AG04450 (cell line): ENCODE results near the gene C2CD4C. TPM values are rescaled to one million over a fixed set of nuclear protein-coding genes. Genes with fewer than 3 reads are reported as not detected.

Experiments
- CTCF ChIA-PET: fragments of 300-600, 350-600 bp; formaldehyde crosslinking; extraction: SDS; loops from one replicate; lab custom pipeline; 2022; ENCODE audit warnings: antibody characterized with exemption, inconsistent platforms; lab: Charles Lee
- POLR2A ChIA-PET: fragments of 350-600 bp; formaldehyde crosslinking; extraction: SDS; loops from one replicate; lab custom pipeline; 2021; ENCODE audit warnings: antibody characterized with exemption, inconsistent platforms; lab: Yijun Ruan, JAX
- DNase-seq: peaks from one replicate; pipeline ENCODE4 v3.0.0-alpha.2; 2011; ENCODE audit warnings: low read depth, low spot score
- H3K27ac ChIP-seq: one replicate; pipeline ENCODE4 v1.5.1; 2012; ENCODE audit warnings: low read depth, low read length, control low read depth
- H3K27me3 ChIP-seq: one replicate; pipeline ENCODE4 v1.6.0; 2012; ENCODE audit warnings: low read length; ENCODE audit not compliant: control insufficient read depth, insufficient read depth
- H3K4me3 ChIP-seq: 2 replicates; pipeline ENCODE4 v1.5.1; 2011; ENCODE audit warnings: mild to moderate bottlenecking, low read depth, low read length, control low read depth
- H3K9me3 ChIP-seq: 2 replicates; pipeline ENCODE4 v1.5.1; 2012; ENCODE audit warnings: low read length; ENCODE audit not compliant: control insufficient read depth, insufficient read depth
- CTCF ChIP-seq: IDR thresholded peaks from 2 replicates; pipeline ENCODE4 v1.5.1; 2011; ENCODE audit warnings: low read depth, low read length, control low read depth, inconsistent platforms
- polyA plus RNA-seq: library from polyadenylated mRNA; depleted of rRNA; stranded (reverse); fragments of >200 nt; gene quantifications from 2 replicates; pipeline ENCODE4 v1.2.3, GENCODE V29; 2011

C2CD4C gene
- polyA plus RNA-seq, 1 experiment, result 0.05 TPM

DNA sequence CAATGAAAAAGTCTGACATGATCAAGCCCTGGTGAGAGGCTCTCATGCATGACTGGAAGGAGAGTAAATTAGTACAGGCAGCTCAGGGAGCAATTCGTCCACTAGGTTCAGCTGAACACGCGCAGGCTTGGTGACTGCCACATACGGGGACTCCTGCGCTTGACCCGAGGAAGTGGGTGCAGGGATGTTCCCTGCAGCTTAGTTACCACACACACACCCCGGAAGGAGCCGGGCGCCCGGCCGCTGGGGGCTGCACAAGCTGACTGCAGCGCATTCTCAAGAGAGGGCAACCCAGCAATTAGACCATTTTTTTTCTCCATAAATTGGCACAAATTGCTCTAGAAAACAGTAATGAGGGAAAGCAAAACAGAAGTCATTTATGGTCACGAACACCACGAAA lies 41.4 kb downstream of the C2CD4C start:
- peaks cover 17% of the 10 kb centered on the region for H3K27me3 ChIP-seq
- H3K27ac ChIP-seq, result no peak overlapping the region
- H3K9me3 ChIP-seq, result peaks cover 5% of the 10 kb centered on the region; the same call in 1 of the 2 replicates
- no peak for TF ChIP-seq CTCF
- ChIA-PET POLR2A (no interaction called here), CTCF (no interaction called here)
- no peak for DNase-seq
- no peak overlapping the region for H3K4me3 ChIP-seq

GRCh38 chr19:366951-367350 lies 42.0 kb downstream of the C2CD4C start:
- Histone ChIP-seq H3K27me3 (peaks cover 16% of the 10 kb centered on the region), H3K4me3 (no peak overlapping the region), H3K9me3 (peaks cover 12% of the 10 kb centered on the region), H3K27ac (no peak overlapping the region)
- TF ChIP-seq CTCF, result no peak
- ChIA-PET CTCF (interaction anchor here (0.6 kb wide), 1 partner anchor 98 kb away, joined by 3 read pairs; no protein-coding TSS in a partner anchor), POLR2A (no interaction called here)
- DNase-seq, result no peak

DNA sequence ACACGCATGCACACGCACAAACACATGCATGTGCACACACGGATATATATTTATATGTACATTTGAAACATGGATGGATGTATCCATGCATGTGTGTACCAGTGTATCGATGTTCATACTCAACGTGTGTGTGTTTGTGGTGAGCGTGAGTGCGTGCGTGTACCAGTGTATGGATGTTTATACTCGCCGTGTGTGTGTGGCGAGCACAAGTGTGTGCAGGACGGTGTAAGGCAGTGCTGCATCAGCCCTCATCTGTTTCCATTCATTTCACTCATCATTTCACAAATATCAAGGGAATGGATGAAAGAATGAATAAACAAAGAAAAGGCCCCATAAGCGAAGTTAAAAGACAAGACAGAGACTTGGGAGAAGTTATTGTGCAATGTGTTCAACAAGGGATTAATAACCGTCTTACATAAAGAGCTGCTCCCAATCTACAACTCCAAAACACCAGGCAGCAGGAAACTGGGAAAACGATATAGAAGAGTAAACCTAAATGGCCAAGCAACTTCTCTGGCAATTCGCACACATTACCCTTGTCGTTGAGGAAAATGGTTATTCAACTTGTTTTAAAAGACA lies 42.7 kb downstream of the C2CD4C start:
- no peak for DNase-seq
- Histone ChIP-seq H3K27me3 (peaks cover 10% of the 10 kb centered on the region), H3K4me3 (no peak overlapping the region), H3K27ac (no peak overlapping the region), H3K9me3 (peaks cover 16% of the 10 kb centered on the region)
- ChIA-PET CTCF (interaction anchor here (0.6 kb wide), 1 partner anchor 97 kb away, joined by 3 read pairs; no protein-coding TSS in a partner anchor), POLR2A (no interaction called here)
- TF ChIP-seq CTCF, result no peak

- CTCF ChIA-PET, result no interaction called here
- Histone ChIP-seq H3K27me3 (peaks cover 10% of the 10 kb centered on the region), H3K9me3 (peaks cover 11% of the 10 kb centered on the region), H3K4me3 (no peak overlapping the region), H3K27ac (no peak overlapping the region)
- POLR2A ChIA-PET, result no interaction called here
- DNase-seq, result no peak
- no peak for TF ChIP-seq CTCF
These were observed 44.3 kb downstream of the C2CD4C start for GRCh38 chr19:364496-365287.

DNA sequence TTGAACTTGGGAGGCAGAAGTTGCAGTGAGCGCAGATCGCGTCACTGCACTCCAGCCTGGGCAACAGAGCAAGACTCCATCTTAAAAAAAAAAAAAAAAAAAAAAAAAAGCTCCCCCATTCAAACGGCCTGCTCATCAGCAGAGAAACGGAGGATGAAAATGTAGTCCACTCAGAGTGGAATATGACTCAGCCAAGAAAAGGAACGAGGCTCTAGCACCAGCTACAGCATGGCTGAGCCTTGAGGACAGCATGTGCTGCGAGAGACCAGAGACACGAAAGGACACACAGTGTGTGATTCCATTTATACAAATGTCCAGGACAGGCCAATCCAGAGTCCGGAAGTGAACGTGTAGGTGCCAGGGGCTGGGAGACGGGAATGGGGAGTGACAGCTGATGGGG lies 46.3 kb downstream of the C2CD4C start:
- no peak for DNase-seq
- H3K9me3 ChIP-seq, result peaks cover 16% of the 10 kb centered on the region
- no peak for TF ChIP-seq CTCF
- no peak overlapping the region for H3K27ac ChIP-seq
- POLR2A ChIA-PET, result no interaction called here
- no peak overlapping the region for H3K4me3 ChIP-seq
- CTCF ChIA-PET, result no interaction called here
- H3K27me3 ChIP-seq, result peaks cover 10% of the 10 kb centered on the region
